Fibroblast of peridontal ligament (primary cell): ENCODE results near the gene ING4.

Experiments
- DNase-seq: peaks from one replicate; pipeline ENCODE4 v3.0.0-alpha.2; 2010; ENCODE audit errors: extremely low read depth

ING4 gene

GRCh38 chr12:6635856-6636531 lies 26.9 kb downstream of the ING4 start, which contains the start of gene LPAR5:
TSS of gene LPAR5 (minus strand) at chr12:6635959. CDS start at chr12:6621248, 14,711 bp downstream.
- DNase-seq, result no peak

DNA sequence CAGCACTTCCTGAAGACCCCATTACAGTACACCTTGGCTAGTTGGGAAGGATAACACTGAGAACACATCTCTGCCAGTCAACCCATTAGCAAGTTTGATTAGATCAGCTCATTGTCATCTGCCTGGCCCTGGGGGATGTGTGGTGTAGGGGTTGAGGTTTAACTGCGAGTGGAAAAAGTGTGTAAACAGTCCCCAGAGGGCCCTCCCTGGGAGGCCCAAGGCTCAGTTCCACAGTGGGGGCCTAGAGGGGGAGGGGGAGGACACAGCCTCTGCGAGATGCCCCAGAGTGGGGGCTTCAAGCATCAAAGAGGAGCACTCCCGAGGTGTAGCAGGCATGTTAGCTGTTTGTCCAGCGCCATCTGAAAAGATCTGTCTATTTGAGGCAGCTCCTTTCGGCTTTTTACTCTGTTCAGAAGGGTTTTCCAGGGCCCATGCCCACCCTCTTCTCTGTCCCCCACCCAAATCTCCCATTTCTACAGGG lies 27.5 kb downstream of the ING4 start:
- DNase-seq, result no peak

DNA sequence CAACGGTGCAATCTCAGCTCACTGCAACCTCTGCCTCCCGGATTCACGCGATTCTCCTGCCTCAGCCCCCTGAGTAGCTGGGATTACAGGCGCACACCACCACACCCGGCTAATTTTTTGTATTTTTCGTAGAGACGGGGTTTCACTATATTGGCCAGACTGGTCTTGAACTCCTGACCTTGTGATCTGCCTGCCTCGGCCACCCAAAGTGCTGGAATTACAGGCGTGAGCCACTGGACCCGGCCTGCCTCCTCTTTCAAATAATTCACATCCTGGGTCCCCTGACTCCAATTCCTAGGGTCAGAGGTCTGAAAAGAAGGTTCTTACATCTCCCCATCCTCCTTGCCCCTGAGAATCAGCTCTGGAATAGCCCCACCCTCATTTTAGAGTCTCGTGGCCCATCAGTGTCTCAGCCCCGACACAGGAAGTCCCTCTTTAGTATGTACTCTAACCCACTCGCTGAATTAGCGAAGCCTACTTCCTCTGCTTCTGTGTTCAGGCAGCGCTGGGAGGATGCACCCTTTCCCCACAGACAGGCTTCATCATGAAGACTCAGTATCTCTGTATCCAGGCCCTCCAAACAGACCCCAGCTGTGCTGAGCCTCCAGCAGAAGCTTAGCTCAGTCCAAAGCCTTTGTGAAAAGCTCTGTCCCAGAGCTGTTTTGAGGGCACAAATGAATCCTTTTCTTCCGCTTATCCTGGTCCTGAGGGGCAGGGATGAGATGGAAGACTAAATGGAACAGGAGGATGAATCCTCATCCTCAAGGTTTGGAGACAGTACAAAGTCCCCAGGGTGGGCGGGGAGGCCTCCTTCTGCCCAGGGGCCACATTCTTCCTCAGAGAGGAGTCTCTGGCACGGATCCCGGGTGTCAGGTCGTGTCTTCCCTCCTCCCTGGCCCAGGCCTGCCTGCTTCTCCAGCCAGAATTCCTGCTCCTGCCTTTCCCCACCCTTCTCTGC lies 30.6 kb downstream of the ING4 start:
- DNase-seq, result no peak

DNA sequence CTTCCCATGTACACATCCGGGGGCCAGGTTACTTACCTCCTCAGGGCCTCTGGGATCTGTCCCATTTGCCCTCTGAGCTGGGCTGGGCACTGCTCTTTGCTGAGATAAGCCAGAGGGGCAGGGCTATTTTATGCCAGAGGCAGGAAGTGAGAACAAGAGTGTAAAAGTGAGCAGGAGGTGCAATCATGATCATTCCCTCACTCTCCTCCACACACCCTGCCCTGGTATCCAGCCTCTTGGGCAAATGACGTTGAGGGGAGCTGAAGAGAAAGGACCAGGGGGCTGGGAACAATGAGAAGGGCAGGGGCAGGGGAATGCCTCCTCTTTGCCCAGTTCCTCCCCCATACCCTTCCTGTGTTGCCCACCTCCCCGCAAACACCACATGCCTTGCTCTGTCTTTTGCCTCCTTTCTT lies 31.4 kb downstream of the ING4 start:
- no peak for DNase-seq

- DNase-seq, result no peak
Observed at GRCh38 chr12:6630736-6631135, 32.2 kb downstream of the ING4 start.

- no peak for DNase-seq
Observed at GRCh38 chr12:6627616-6628015, 35.3 kb downstream of the ING4 start.

DNA sequence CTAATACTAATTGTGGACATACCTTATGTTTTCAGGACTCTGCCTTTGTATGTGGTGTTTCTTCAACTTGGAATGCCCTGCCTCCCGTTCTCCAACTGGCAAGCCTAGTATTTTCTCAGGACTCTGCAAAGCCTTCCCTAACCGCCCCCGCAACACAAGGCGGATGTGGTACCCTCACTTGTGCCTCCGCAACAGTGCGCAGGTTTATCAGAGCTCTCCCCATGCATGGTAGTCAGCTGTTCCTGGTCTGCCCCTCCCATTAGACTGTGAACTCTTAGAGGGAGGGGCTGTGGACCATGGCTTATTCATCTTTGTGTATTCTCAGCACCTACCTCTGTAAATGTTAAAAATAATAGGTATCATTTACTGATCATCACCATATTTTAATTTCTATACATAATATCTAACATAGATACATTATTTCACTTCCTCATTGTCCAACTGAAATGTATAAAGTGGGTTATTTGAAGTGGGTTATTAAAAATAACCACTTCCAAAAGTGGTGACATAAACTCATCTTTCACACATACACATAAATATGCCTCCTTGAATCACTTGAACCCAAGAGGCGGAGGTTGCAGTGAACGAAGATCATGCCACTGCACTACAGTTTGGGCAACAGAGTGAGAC lies 36.1 kb downstream of the ING4 start:
- no peak for DNase-seq

- no peak for DNase-seq
Observed at GRCh38 chr12:6620885-6621274, 42.0 kb downstream of the ING4 start.

GRCh38 chr12:6620137-6620884 lies 42.6 kb downstream of the ING4 start:
- no peak for DNase-seq

- no peak for DNase-seq
Observed at GRCh38 chr12:6618483-6619225, 44.3 kb downstream of the ING4 start.

DNA sequence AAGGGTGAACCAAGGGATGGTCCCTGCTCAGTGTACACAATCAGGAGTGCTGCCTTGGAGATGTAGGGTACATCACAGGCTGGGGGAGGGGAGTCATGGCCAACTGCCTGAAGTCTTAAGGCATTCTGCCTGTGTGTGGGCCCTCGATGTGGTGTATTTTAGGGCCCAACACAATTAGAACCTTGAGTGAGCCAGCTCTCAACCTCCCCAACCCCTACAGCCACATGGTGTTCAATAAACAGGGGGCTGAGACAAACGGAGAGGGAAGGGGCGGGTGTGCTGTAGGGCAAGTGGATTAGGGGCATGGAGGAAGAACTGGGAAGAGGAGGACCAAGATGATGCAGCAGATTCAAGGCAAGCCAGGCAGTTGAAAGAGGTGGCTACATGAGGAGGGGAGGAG lies 47.1 kb downstream of the ING4 start:
- DNase-seq, result no peak

- no peak for DNase-seq
Observed at GRCh38 chr12:6614513-6615172, 48.3 kb downstream of the ING4 start.

DNA sequence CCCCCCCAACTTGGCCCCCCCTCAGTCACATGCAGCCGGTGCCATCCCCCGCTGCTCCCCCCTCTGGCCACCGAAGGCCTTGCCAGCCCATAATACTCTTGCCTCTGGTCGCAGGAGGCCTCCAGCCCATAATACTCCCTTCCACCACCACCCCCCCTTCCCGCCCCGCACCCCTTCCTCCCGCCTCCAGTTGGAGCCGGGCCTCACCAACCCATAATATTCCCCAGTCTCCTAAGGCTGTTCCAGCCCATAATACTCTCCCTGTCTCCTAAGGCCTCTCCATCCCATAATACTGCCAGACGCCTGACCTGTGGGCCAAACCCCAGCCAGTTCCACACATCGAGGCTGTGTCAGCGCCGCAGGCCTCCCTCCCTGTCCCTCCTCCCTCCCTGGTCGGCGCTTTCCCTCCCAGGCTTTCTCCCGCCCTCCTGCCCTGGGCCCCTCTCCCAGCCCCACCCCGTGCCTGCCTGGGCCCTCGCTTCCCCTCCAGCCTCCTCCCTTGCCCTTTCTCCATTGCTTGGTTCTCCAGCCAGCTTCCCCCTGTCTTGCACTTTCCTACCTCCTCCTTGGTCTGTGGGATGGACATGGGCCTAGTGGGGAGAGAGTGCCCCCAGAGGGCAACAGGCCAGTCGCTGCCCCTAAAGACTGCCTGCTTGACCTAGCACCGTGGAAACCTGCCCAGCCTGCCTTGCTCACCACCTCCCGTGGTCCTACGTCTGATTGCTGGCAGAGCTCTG lies 49.0 kb downstream of the ING4 start:
- peak; percentile 99 for DNase-seq

GRCh38 chr12:6613015-6613775 lies 49.7 kb downstream of the ING4 start:
- peak; percentile 63 for DNase-seq

GRCh38 chr12:6612652-6613014 lies 50.3 kb downstream of the ING4 start:
- no peak for DNase-seq

DNA sequence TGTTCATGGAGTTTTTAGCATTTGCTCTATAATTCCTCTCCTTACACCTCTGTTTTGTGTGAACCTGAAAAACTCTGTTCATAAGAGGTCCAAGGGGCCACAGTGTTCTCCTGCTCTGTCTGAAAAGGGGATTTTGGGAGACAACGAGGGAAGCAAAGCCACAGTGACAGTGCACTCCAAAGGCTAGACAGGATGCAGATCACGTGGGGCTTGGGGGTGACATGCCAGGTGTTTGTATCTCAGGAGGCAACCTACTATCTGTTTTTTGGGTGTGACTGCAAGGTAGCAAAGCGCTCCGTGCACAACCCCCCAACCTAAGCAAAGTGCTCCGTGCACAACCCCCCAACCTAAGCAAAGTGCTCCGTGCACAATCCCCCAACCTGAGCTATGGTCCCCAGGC lies 50.7 kb downstream of the ING4 start:
- no peak for DNase-seq

DNA sequence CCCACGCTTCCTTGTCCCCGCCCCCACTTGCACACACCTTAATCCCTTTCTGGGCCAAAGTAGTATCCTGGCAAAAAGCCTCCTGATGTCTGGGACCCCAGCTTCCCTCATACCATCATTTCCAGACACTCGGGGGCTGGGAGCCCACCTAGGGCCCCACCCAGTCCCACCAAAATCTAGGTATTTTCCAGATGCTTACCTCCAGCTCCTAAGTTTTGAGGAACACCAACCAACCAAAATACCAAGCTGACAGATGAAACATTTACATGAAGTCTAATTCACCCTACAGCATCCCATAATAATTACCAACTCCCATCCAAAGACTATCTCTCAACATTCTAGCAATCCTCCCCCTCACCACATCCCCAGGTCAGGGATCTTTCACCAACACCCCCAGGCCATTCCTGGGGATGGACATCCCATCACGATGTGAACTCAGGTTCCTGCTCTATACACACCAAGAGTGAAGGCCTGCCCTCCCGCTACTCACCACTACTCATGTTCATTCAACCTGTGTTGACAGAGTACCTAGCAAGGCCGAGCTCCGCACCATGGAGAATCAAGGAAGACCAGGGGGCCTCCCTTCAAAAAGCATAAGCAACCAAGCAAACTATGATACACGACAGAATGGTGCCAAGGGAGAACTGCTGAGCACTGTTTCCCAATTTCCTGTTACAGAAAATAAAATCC lies 54.2 kb downstream of the ING4 start:
- DNase-seq, result no peak
